HepG2 (cell line): ENCODE data around the gene TXLNA. TPM values are rescaled to one million over a fixed set of nuclear protein-coding genes. Genes with fewer than 3 reads are reported as not detected.

Experiments
- ATAC-seq: fragments of 200-7000 bp; cut with Tn5 transposase; 3 replicates; pipeline ENCODE4 v1.9.1; 2020; ENCODE audit warnings: mild to moderate bottlenecking, moderate library complexity
- BruUV-seq: library from RNA; stranded (reverse); fragments of 400-500 nt; replicated peaks from 2 replicates; lab custom pipeline; 2021; lab: Mats Ljungman, UMichigan
- CTCF ChIA-PET: fragments of 300-600 bp; formaldehyde crosslinking; extraction: SDS; loops from one replicate; lab custom pipeline; 2021; ENCODE audit warnings: low total read pairs, inconsistent platforms, low intra/inter-chr PET ratio; lab: Yijun Ruan, JAX
- POLR2A ChIA-PET: fragments of 350-600 bp; sonication (Branson Sonifier 250); formaldehyde crosslinking; loops from one replicate; lab custom pipeline; 2020; ENCODE audit warnings: antibody characterized with exemption, inconsistent platforms; lab: Yijun Ruan, JAX
- DNase-seq: peaks from one replicate; pipeline ENCODE4 v3.0.0-alpha.2; 2015; ENCODE audit warnings: low spot score
- FAIRE-seq: peaks from 3 replicates; lab custom pipeline; 2011; peaks lifted over from hg19 to GRCh38; lab: Jason Lieb, UNC
- H2AFZ ChIP-seq: one replicate; pipeline ENCODE4 v1.6.1; 2011; ENCODE audit warnings: low read length, inconsistent platforms
- H3K27ac ChIP-seq: fragments of 300-600 bp; 3 replicates; pipeline ENCODE4 v1.8.0; 2011; ENCODE audit warnings: mixed run types, mild to moderate bottlenecking, mixed read lengths, low read length, inconsistent platforms; ENCODE audit not compliant: insufficient read depth; ENCODE audit errors: extremely low read length
- H3K27me3 ChIP-seq, 2 experiments: fragments of 200-600 bp in 1 of 2; 2 replicates in 1 of 2; 3 replicates in 1 of 2; pipeline versions ENCODE4 v1.6.0 to v1.8.0; 2011; ENCODE audit warnings: low read length in 2 of 2, mild to moderate bottlenecking in 2 of 2, moderate library complexity in 2 of 2, inconsistent platforms in 1 of 2; ENCODE audit not compliant: insufficient read depth in 2 of 2, control insufficient read depth in 1 of 2
- H3K36me3 ChIP-seq, 2 experiments: fragments of 200-600 bp in 1 of 2; replicated peaks in 1 of 2; 2 replicates in 1 of 2; 3 replicates in 1 of 2; pipeline versions ENCODE4 v1.5.1 to v1.8.0; 2011; ENCODE audit warnings: low read length in 2 of 2, inconsistent platforms in 1 of 2; ENCODE audit not compliant: insufficient read depth in 2 of 2, control insufficient read depth in 1 of 2
- H3K4me1 ChIP-seq: 2 replicates; pipeline ENCODE4 v1.5.1; 2012; ENCODE audit warnings: low read length, inconsistent platforms; ENCODE audit not compliant: insufficient read depth
- H3K4me2 ChIP-seq: 2 replicates; pipeline ENCODE4 v1.6.0; 2011; ENCODE audit warnings: low read depth, low read length, inconsistent platforms
- H3K4me3 ChIP-seq, 3 experiments: fragments of 200-600 bp in 1 of 3; sonication (generic), shearing (Covaris generic) in 1 of 3; replicated peaks in 1 of 3; 2 replicates each; pipeline ENCODE4 v1.5.1; 2011 to 2016; ENCODE audit warnings: low read length in 3 of 3, inconsistent platforms in 2 of 3, low read depth in 2 of 3, mild to moderate bottlenecking in 2 of 3, control low read depth in 1 of 3, mixed read lengths in 1 of 3; ENCODE audit not compliant: insufficient read depth in 1 of 3
- H3K79me2 ChIP-seq: one replicate; pipeline ENCODE4 v1.6.1; 2011; ENCODE audit warnings: low read length, inconsistent platforms; ENCODE audit not compliant: insufficient read depth
- H3K9ac ChIP-seq: 2 replicates; pipeline ENCODE4 v1.6.0; 2011; ENCODE audit warnings: mild to moderate bottlenecking, low read depth, low read length, inconsistent platforms; ENCODE audit not compliant: insufficient read depth
- H3K9me3 ChIP-seq: 2 replicates; pipeline ENCODE4 v1.5.1; 2012; ENCODE audit warnings: mild to moderate bottlenecking, low read length
- H4K20me1 ChIP-seq: 2 replicates; pipeline ENCODE4 v1.6.0; 2011; ENCODE audit warnings: inconsistent platforms, mild to moderate bottlenecking, low read length, moderate library complexity; ENCODE audit not compliant: insufficient read depth
- EP300 ChIP-seq, 3 experiments: sonication (generic) in 1 of 3; formaldehyde crosslinking in 1 of 3; IDR thresholded peaks; 2 replicates each; pipeline versions ENCODE4 v1.5.1 to v1.6.1; 2011 to 2020; ENCODE audit warnings: low read depth in 2 of 3, low read length in 2 of 3, borderline replicate concordance in 1 of 3, improper control_type of control experiment in 1 of 3, mild to moderate bottlenecking in 1 of 3, missing genetic modification reagents in 1 of 3, moderate library complexity in 1 of 3
- GABPB1 ChIP-seq: IDR thresholded peaks from 2 replicates; pipeline ENCODE4 v1.6.1; 2016; ENCODE audit warnings: mild to moderate bottlenecking, missing genetic modification reagents, moderate library complexity, missing compliant biosample characterization
- GTF3A ChIP-seq: sonication (generic); formaldehyde crosslinking; conservative IDR thresholded peaks from 2 replicates; pipeline ENCODE4 v1.4.0; 2020; ENCODE audit warnings: mild to moderate bottlenecking, missing genetic modification reagents
- KDM2A ChIP-seq: sonication (generic); formaldehyde crosslinking; IDR thresholded peaks from 2 replicates; pipeline ENCODE4 v1.4.0; 2020; ENCODE audit warnings: low read depth, missing genetic modification reagents, borderline replicate concordance
- TBL1XR1 ChIP-seq: fragments of 150-350 bp; IDR thresholded peaks from 2 replicates; pipeline ENCODE4 v1.6.1; 2014; ENCODE audit warnings: borderline replicate concordance, low read length; ENCODE audit not compliant: partially characterized antibody
- TFDP2 ChIP-seq: sonication (generic); formaldehyde crosslinking; IDR thresholded peaks from 2 replicates; pipeline ENCODE4 v1.4.0; 2020; ENCODE audit warnings: missing genetic modification reagents
- YEATS4 ChIP-seq: sonication (generic); formaldehyde crosslinking; IDR thresholded peaks from 2 replicates; pipeline ENCODE4 v1.4.0; 2020; ENCODE audit warnings: missing genetic modification reagents, borderline replicate concordance
- ZBTB2 ChIP-seq: sonication (generic); formaldehyde crosslinking; IDR thresholded peaks from 2 replicates; pipeline ENCODE4 v1.8.0; 2022; ENCODE audit warnings: low read depth, missing genetic modification reagents
- ZNF234 ChIP-seq: sonication (generic); formaldehyde crosslinking; conservative IDR thresholded peaks from 2 replicates; pipeline ENCODE4 v1.5.1; 2020; ENCODE audit warnings: mild to moderate bottlenecking, missing genetic modification reagents
- ZNF253 ChIP-seq: sonication (generic); formaldehyde crosslinking; IDR thresholded peaks from 2 replicates; pipeline ENCODE4 v1.8.0; 2022; ENCODE audit warnings: mild to moderate bottlenecking, missing genetic modification reagents, borderline replicate concordance
- ZNF292 ChIP-seq: sonication (generic); formaldehyde crosslinking; IDR thresholded peaks from 2 replicates; pipeline ENCODE4 v1.8.1; 2022; ENCODE audit warnings: mild to moderate bottlenecking, low read depth, missing genetic modification reagents, borderline replicate concordance
- ZNF333 ChIP-seq: sonication (generic); formaldehyde crosslinking; IDR thresholded peaks from 2 replicates; pipeline ENCODE4 v1.4.0; 2020; ENCODE audit warnings: mild to moderate bottlenecking, missing genetic modification reagents, borderline replicate concordance
- ZNF724P ChIP-seq: sonication (generic); formaldehyde crosslinking; IDR thresholded peaks from 2 replicates; pipeline ENCODE4 v1.8.0; 2022; ENCODE audit warnings: missing genetic modification reagents, borderline replicate concordance
- ZNF891 ChIP-seq: sonication (generic); formaldehyde crosslinking; IDR thresholded peaks from 2 replicates; pipeline ENCODE4 v1.5.0; 2020; ENCODE audit warnings: mild to moderate bottlenecking, missing genetic modification reagents
- WGBS: methylation state at CpG from one replicate; pipeline ENCODE4 v1.1.6; 2017; ENCODE audit warnings: low lambda C conversion rate; 5-methylcytosine and 5-hydroxymethylcytosine counted together
- in situ Hi-C: cut with HindIII; loops from 2 replicates; pipeline ENCODE4 v1.10.0; 2017; ENCODE audit warnings: low pct_unique_long_range_greater_than_20kb; ENCODE audit not compliant: extremely low pct_ligation_motif_present
- intact Hi-C: fragments of 100-400 bp; cut with micrococcal nuclease; formaldehyde crosslinking; loops from one replicate; pipeline ENCODE4 v1.10.0; 2022; ENCODE audit not compliant: unreplicated experiment
- polyA plus RNA-seq, 8 experiments: library from polyadenylated mRNA; depleted of rRNA in 3 of 8; stranded (reverse) in 7 of 8; unstranded in 1 of 8; fragments of >200 nt; fragmentation: Illumina TruSeq in 4 of 8; extraction: Trizol in 4 of 8; gene quantifications; 2 replicates each; pipeline versions ENCODE4 v1.2.1 to v1.2.3, GENCODE V29; 2011 to 2016; ENCODE audit warnings: low read depth in 4 of 8, missing spikeins in 1 of 8, mixed read lengths in 1 of 8; ENCODE audit not compliant: insufficient read depth in 1 of 8
- total RNA-seq, 5 experiments: library from RNA; depleted of rRNA; stranded (reverse); fragments of >200 nt; fragmentation: Illumina TruSeq; extraction: Trizol; gene quantifications; 2 replicates each; pipeline ENCODE4 v1.2.3, GENCODE V29; 2016; ENCODE audit warnings: low read depth in 1 of 5

The TXLNA gene
- total and polyA plus RNA-seq, 2 of the 13 experiments (the other 11 are each of a cell fraction or from before 2014, with no cell fraction given): 29.6 to 67.8 TPM

- H3K36me3 ChIP-seq: peaks cover 6 to 19% of the 10 kb centered on the region in 2 experiments
- no TSS peak for BruUV-seq
- 3% methylated on average over 17 of the region's 34 CpGs for WGBS
- H4K20me1 ChIP-seq: no peaks in the 10 kb centered on the region
- CTCF ChIA-PET: no interaction called here
- H3K79me2 ChIP-seq: no peaks in the 10 kb centered on the region
- peak within 1 kb of the TSS; percentile 45 for H3K9ac ChIP-seq
- H3K4me2 ChIP-seq: peak within 1 kb of the TSS; percentile 96
- no peak within 1 kb of the TSS for H3K27ac ChIP-seq
- POLR2A ChIA-PET: interaction anchor here (0.6 to 4.8 kb wide), 13 partner anchors 8 to 194 kb away, joined by 3 to 38 read pairs (median 4); partner anchors contain the start of genes BSDC1, KPNA6, MARCKSL1 and TMEM39B
- FAIRE-seq (no peak), DNase-seq (no peak), ATAC-seq (peak; percentile 42)
- no peaks in the 10 kb centered on the region for H3K9me3 ChIP-seq
- in situ Hi-C loops: no loop called here
- H2AFZ ChIP-seq: no peak within 1 kb of the TSS
- peaks cover 20% of the 10 kb centered on the region for H3K4me1 ChIP-seq
- H3K4me3 ChIP-seq: peak within 1 kb of the TSS; percentile 64 to 72 (median 65)
- intact Hi-C loops: no loop called here
- no peaks in the 10 kb centered on the region for H3K27me3 ChIP-seq
- TF ChIP-seq KDM2A: peak; percentile 80; the same call in 1 of the 2 replicates
- TF ChIP-seq ZNF253 (CRISPR knock-in tag): no peak
- TF ChIP-seq ZBTB2: no peak
- TF ChIP-seq ZNF234 (CRISPR knock-in tag): no peak
- TF ChIP-seq ZNF724P (CRISPR knock-in tag): no peak
- TF ChIP-seq ZNF891: 0 out of 2 replicates have a peak, but pooled peaks have one; percentile 39
- no peak; the same call in 1 of the 2 replicates for TF ChIP-seq YEATS4 (CRISPR knock-in tag)
- 0 out of 2 replicates have a peak, but pooled peaks have one; percentile 4 for TF ChIP-seq ZNF292
- no peak for TF ChIP-seq EP300 (IDR thresholded peaks at IDR 0.05; ENCODE audit: low read depth in 2 of 2, low read length in 2 of 2)
- TF ChIP-seq EP300 (CRISPR knock-in tag; IDR thresholded peaks at IDR 0.05; ENCODE audit: borderline replicate concordance): 0 out of 2 replicates have a peak, but pooled peaks have one; percentile 22
- TF ChIP-seq GTF3A: no peak
- no peak for TF ChIP-seq TBL1XR1
- no peak for TF ChIP-seq ZNF333 (CRISPR knock-in tag)
- TF ChIP-seq GABPB1 (CRISPR knock-in tag): peak; percentile 18; the same call in 1 of the 2 replicates
- TF ChIP-seq TFDP2 (CRISPR knock-in tag): 0 out of 2 replicates have a peak, but pooled peaks have one; percentile 29
Observed at GRCh38 chr1:32200226-32201010, 20.9 kb downstream of the TXLNA start, which contains the start of gene CCDC28B. CCDC28B (plus strand) TSS chr1:32200595; CDS start chr1:32201936, 1,341 bp downstream.
